Activated T-cell treated with anti-CD3 and anti-CD28 coated beads for 24 hours (primary cell): ENCODE data around the gene PTPRT.

Experiments
- DNase-seq: peaks from one replicate; pipeline ENCODE4 v3.0.0-alpha.2; 2020; ENCODE audit warnings: low read depth

PTPRT gene

GRCh38 chr20:42191140-42191860 lies 998.4 kb downstream of the PTPRT start:
- no peak for DNase-seq

DNA sequence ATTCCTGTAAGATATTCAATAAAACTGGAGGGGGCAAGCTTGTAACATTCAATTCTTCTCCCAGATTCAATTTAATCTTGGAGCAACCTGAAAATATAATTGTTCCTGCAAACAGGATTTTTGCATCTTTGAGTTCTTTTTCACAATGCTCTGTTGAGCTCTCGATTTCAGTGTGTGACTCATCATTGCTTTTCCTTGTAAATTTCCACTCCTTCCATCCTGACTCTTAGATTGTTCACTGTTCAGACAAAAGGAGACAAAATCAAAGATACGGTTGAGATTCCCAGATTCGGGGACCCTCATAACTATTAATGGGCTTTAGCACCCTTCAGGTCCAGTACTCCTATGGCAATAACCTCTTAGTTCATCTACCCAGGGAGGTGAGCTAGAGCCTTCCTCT lies 999.6 kb downstream of the PTPRT start:
- DNase-seq = no peak

DNA sequence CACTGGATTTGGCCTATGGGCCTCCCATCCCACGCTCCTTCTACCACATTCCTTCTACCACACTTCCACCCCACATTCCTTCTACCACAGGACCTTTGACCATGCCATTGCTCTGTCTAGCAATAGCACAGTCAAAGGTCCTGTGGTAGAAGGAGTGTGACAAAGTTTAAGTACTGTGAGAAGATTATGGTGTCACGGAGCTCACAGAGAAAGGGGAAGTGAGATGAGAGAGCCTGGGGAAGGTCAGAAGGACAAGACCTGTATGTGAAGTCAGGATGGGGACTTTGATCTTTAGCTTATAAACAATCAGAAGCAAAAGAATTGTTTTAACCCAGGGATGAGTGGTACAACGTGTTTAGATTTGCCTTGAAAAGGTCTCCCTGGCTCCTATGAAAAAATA lies 1003.4 kb downstream of the PTPRT start:
- no peak for DNase-seq

GRCh38 chr20:42183147-42183546 lies 1006.6 kb downstream of the PTPRT start:
- no peak for DNase-seq

- no peak for DNase-seq
These were observed 1008.6 kb downstream of the PTPRT start for GRCh38 chr20:42181064-42181463.

DNA sequence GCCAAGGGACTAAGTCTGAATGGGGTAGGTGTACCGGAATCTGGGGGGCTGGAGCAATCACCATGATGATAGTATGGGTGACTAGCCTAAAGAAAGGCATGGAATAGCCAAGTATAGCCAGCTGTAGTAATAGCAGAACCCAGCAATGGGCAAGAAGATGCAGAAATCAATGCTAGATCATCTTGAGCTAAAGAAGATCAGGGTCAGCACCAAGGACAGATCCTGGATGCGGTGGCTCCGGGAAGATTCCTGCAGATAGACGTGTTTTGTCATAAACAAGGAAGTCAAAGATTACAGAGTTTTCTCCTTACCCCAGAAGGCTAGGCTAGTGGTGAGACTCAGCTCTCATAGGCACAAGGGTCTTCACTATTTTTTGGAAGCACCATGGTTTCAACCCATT lies 1009.9 kb downstream of the PTPRT start:
- no peak for DNase-seq

DNA sequence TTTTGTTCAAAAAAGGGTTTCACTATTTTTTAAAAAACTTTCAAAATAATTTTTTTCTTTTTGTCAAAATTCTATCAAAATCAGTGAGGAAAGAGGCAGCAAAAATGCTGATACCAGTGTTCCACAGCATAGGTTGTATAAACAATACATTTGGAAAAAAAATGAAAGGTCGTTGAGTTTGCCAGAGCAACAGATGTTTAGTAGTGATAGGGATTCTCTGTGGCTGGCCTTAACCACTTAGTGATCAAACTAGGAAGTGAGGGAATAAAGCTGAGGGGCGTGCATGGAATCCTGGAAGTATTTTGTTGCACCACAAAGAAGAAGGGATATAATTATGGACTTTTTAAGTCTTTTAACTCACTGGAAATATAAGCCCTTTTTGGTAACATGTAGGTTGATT lies 1016.3 kb downstream of the PTPRT start:
- DNase-seq = no peak

- no peak for DNase-seq
These were observed 1025.4 kb downstream of the PTPRT start for GRCh38 chr20:42164121-42164890.

DNA sequence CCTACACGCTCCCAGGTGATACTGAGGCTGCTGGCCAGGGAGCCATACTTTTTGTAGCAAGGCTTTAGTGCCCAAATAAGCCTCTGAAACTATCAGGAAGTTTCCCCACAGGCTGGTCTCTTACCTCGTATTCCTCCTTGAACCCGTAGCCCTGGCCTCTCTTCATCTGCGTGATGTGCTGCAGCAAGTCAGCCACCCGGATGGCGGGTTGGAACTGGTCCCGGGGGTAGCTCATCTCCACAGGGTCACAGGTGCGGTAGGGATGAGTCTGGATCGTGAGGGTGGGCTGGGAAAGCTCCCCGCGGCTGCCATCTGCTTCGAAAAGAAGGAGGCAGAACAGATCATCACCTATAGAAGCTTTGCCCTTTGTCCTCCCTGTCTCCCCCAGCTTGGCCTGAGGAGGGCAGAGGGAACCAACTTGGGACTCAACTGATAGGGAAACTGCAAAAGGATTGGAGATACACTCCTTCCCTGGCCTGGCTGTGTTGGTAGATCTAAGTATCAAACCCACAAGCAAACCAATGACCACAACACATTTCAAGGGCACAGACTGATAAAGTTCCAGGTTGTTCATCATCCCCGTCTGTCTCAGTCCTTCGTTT lies 1028.4 kb downstream of the PTPRT start:
- no peak for DNase-seq

DNA sequence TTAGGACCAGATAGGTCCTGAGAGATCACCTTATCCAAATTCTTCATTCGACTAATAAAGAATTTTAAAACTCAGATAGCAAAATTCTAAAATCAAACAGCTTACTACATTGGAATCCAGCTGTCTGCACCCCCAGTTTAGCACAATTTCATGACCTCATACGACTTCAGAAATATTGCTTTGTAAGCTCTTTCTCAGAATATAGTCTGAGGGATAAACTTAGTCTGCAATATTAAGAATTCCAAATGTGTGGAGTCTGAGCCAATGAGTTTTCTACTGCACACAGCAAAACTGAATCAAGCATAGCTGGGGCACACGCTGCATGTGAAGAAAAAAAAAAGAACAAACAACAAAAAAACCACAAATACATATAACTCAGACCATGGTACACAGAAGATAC lies 1029.9 kb downstream of the PTPRT start:
- no peak for DNase-seq

DNA sequence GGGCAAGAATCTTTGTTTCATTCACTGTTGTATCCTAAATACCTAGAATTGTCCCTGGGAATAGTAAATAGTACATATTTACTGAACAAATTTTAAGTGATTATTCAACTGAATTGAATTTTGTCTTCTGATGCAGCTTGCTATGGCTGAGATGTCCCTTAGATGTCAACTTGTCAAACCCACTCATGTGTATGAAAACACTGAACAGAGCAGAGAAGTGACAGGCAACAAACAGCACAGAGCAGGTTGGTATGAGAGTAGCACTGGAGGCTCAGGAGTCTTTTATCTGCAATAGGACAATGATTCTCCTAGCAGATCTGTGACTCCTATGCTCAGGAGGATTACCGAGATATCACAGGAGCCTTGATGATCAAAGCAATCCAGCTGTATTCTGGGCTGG lies 1031.4 kb downstream of the PTPRT start:
- no peak for DNase-seq

DNA sequence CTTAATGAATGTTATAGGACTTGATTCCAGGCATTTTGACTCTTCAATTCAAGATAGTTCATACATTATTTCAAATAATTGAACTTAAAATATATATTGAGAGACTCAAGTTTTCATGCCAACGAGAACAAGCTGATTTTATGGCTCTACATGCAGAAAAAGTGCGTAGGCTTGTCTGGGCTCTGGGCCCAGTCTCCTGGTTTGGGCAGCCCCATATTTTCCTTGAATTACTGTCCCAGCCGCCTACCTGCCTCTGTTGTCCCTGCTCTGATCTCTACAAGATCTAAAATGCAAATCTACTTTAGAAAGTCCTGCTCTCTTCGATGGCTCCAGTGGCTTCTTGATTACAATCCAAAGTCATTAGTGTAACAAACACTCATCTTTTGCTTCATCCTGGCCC lies 1034.1 kb downstream of the PTPRT start:
- no peak for DNase-seq

- no peak for DNase-seq
These were observed 1037.1 kb downstream of the PTPRT start for GRCh38 chr20:42152575-42152974.

GRCh38 chr20:42150230-42150629 lies 1039.5 kb downstream of the PTPRT start:
- no peak for DNase-seq

- no peak for DNase-seq
These were observed 1051.0 kb downstream of the PTPRT start for GRCh38 chr20:42138729-42139128.

- no peak for DNase-seq
These were observed 1055.2 kb downstream of the PTPRT start for GRCh38 chr20:42134265-42135098.

GRCh38 chr20:42130810-42131596 lies 1058.7 kb downstream of the PTPRT start:
- no peak for DNase-seq

- DNase-seq = no peak
These were observed 1064.3 kb downstream of the PTPRT start for GRCh38 chr20:42125426-42125825.

- no peak for DNase-seq
These were observed 1065.7 kb downstream of the PTPRT start for GRCh38 chr20:42123981-42124473.

DNA sequence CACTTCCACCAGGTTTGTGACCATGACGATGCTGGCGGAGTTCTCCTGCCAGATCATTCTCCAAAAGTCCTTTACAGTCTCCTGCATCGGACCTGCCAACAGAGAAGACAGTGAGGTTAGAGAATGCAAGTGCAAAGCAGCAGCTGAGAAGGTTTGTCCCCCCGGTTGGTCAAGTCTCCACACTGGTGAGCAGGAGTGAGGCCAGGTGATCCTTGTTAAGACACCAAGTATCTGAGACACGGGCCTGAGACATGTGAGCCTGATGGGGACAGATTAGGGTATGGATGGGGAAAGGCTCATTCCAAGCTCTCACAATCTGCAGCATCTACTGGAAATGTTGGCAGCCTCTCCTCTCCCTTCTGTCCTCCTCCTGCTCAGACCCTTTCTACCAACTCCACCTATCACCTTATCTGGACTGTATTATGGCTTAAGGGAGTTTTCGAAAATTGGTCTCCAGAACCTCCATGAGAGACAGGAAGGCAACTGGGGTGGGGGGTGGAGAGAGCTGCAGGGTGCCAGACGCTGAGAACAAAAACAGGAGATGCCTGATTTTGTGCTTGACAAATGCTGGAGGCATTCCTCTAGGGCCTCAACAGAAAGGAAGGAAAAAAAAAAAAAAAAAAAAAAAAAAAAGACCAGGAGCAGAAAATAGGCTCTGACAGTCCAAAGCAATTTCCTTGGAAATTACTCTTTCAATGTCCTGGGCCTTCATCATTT lies 1071.1 kb downstream of the PTPRT start:
- no peak for DNase-seq

DNA sequence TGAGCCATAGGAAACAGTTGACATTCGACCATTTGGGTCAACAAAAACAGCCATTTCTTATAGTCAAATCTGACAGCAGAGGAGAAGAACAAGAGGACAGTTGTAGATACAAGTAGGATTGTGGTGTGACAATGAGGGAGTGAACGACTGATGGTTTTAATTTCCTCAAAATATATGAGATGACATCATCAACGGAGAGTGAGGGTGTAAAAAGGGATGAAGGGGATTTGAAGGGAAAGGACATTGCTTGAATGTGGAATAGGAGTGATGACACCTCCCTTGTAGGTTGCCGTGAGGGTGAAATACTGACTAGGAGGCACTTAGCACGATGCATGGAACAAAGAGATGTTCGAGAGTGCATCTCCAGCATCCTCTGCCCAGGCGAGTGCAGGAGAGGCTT lies 1071.7 kb downstream of the PTPRT start:
- no peak for DNase-seq
